ENCODE results near the gene SYTL2. TPM values are rescaled to one million over a fixed set of nuclear protein-coding genes. Genes with fewer than 3 reads are reported as not detected.

Gene SYTL2
- total and polyA plus RNA-seq, 12 donors = 2.9 to 16.1 (median 5.1) TPM

GRCh38 chr11:85705800-85706199 lies 105.1 kb downstream of the SYTL2 start:
- Histone ChIP-seq H3K4me1 (peaks cover 0 to 6% (median 0%) of the 10 kb centered on the region in 9 donors), H3K27ac (no peak overlapping the region), H3K4me3 (no peak overlapping the region), H3K27me3 (no peaks in the 10 kb centered on the region), H3K36me3 (peaks cover 0 to 14% (median 0%) of the 10 kb centered on the region in 9 donors), H3K9me3 (no peaks in the 10 kb centered on the region)
- DNase-seq (no peak), ATAC-seq (peak in 1 of 8 donors; percentile 28)
- intact Hi-C loops (cut with DNase I) = loop anchor here in 1 of 10 donors (10.0 kb wide), 1 partner anchor 119 kb away; no protein-coding TSS in a partner anchor
- TF ChIP-seq, protein P1, sequence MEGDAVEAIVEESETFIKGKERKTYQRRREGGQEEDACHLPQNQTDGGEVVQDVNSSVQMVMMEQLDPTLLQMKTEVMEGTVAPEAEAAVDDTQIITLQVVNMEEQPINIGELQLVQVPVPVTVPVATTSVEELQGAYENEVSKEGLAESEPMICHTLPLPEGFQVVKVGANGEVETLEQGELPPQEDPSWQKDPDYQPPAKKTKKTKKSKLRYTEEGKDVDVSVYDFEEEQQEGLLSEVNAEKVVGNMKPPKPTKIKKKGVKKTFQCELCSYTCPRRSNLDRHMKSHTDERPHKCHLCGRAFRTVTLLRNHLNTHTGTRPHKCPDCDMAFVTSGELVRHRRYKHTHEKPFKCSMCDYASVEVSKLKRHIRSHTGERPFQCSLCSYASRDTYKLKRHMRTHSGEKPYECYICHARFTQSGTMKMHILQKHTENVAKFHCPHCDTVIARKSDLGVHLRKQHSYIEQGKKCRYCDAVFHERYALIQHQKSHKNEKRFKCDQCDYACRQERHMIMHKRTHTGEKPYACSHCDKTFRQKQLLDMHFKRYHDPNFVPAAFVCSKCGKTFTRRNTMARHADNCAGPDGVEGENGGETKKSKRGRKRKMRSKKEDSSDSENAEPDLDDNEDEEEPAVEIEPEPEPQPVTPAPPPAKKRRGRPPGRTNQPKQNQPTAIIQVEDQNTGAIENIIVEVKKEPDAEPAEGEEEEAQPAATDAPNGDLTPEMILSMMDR (IDR thresholded peaks at IDR 0.05) = no peak

DNA sequence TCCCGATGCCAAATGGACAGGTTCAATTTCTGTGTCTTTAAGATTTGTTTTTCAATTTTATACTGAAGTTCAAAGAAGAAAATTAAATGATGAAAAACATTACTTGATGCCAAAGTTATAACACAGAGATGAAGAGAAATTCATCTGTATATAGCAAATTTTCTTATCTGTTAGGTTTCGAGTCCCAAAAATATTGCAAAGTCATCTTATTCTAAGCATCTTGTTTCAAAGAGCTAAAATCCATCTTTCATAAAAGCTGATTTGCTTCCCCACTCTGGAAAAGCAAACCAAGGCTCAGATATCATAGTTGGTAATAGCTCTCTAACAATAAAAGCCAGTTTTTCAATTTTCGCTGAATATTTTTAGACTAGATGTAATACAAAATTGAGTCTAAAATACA lies 106.0 kb downstream of the SYTL2 start:
- TF ChIP-seq, protein P1 (IDR thresholded peaks at IDR 0.05) = no peak
- no peak for ATAC-seq
- peaks cover 0 to 7% (median 0%) of the 10 kb centered on the region in 9 donors for H3K4me1 ChIP-seq
- DNase-seq = no peak
- H3K36me3 ChIP-seq = peaks cover 0 to 15% (median 0%) of the 10 kb centered on the region in 9 donors
- H3K9me3 ChIP-seq = no peaks in the 10 kb centered on the region
- no peak overlapping the region for H3K27ac ChIP-seq
- WGBS, 2 donors = 95 to 97% methylated on average over 3 of the region's 3 CpGs
- intact Hi-C loops (cut with DNase I) = loop anchor here in 1 of 10 donors (10.0 kb wide), 1 partner anchor 120 kb away; no protein-coding TSS in a partner anchor
- no peak overlapping the region for H3K4me3 ChIP-seq
- H3K27me3 ChIP-seq = no peaks in the 10 kb centered on the region

GRCh38 chr11:85699957-85700741 lies 110.8 kb downstream of the SYTL2 start:
- ATAC-seq (no peak), DNase-seq (no peak)
- Histone ChIP-seq H3K36me3 (peaks cover 0 to 42% (median 0%) of the 10 kb centered on the region in 9 donors), H3K27ac (peak overlapping the region in 1 of 10 donors; percentile 64), H3K27me3 (no peaks in the 10 kb centered on the region), H3K4me1 (peaks cover 0 to 13% (median 0%) of the 10 kb centered on the region in 9 donors), H3K9me3 (no peaks in the 10 kb centered on the region), H3K4me3 (no peak overlapping the region)
- intact Hi-C loops (cut with DNase I) = loop anchor here in 5 of 10 donors (5.0 to 10.0 kb wide), 3 partner anchors 115 to 127 kb away; partner anchors contain the start of gene SYTL2 (in 2 of the 5)
- TF ChIP-seq, protein P1 (IDR thresholded peaks at IDR 0.05) = no peak
- 77 to 81% methylated on average over 2 of the region's 2 CpGs for WGBS, 2 donors

- Histone ChIP-seq H3K27me3 (no peaks in the 10 kb centered on the region), H3K36me3 (peaks cover 0 to 51% (median 0%) of the 10 kb centered on the region in 9 donors), H3K9me3 (no peaks in the 10 kb centered on the region), H3K4me1 (peaks cover 0 to 13% (median 0%) of the 10 kb centered on the region in 9 donors), H3K27ac (no peak overlapping the region), H3K4me3 (no peak overlapping the region)
- intact Hi-C loops (cut with DNase I) = loop anchor here in 4 of 10 donors (5.0 to 10.0 kb wide), 3 partner anchors 117 to 129 kb away; partner anchors contain the start of gene SYTL2 (in 2 of the 4)
- 86 to 92% methylated on average over 1 of the region's 1 CpG for WGBS, 2 donors
- TF ChIP-seq, protein P1 (IDR thresholded peaks at IDR 0.05) = no peak
- DNase-seq (no peak), ATAC-seq (no peak)
Measured at GRCh38 chr11:85698195-85698594, 112.7 kb downstream of the SYTL2 start.
